ENCODE data around the gene CLIP3.

The CLIP3 gene, protein sequence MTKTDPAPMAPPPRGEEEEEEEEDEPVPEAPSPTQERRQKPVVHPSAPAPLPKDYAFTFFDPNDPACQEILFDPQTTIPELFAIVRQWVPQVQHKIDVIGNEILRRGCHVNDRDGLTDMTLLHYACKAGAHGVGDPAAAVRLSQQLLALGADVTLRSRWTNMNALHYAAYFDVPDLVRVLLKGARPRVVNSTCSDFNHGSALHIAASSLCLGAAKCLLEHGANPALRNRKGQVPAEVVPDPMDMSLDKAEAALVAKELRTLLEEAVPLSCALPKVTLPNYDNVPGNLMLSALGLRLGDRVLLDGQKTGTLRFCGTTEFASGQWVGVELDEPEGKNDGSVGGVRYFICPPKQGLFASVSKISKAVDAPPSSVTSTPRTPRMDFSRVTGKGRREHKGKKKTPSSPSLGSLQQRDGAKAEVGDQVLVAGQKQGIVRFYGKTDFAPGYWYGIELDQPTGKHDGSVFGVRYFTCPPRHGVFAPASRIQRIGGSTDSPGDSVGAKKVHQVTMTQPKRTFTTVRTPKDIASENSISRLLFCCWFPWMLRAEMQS

DNA sequence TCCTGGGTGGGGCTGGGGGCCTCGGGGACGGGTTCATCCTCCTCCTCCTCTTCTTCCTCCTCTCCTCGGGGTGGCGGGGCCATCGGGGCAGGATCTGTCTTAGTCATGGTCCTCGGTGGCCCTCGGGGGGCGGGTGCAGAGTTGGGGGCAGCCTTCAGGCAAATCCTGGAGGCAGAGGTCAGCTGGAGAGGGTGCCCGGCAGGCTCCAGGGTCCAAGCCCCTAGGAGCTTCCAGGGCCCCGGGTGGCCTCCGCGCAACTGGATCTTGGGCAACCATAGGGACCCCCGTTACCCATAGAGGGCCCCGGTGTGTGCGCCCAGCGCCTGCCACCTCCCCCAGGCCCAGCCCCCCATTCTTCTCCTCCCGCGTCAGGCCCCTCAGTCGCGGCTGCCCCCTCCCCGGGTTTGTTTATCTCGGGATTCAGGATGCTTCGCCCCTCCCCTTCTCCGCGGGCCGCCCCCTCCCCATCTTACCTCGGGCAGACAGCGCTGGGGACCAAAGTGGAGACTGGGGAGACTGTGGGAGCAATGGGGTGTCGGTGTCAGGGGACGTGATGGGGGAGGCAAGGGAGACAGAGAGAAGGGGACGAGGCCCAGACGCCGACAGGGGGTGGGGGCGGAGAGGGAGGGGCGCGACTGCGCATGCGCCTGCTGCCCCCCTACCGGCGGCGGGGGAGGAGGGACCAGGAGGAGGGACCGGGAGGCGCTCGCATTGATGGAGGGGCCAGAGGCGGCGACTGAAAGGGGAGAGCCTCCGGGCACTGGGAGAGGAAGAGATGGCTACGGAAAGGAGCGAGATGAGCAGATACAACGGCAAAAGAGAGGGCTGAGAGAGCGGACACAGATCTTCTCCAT lies at the start of gene CLIP3:
CLIP3 (minus strand) TSS at position 623 of the 854 bp plus-strand sequence; CDS start at position 107, 516 bp downstream.
- Histone ChIP-seq H3K27ac (no peak within 1 kb of the TSS), H3K9me3 (no peaks in the 10 kb centered on the region), H3K36me3 (peaks cover 8% of the 10 kb centered on the region), H3K4me1 (ENCODE audit: control insufficient read depth in 1 of 2, insufficient read depth in 1 of 2, low read depth in 1 of 2, low read length in 1 of 2) (peaks cover 5 to 6% of the 10 kb centered on the region in 2 experiments), H3K4me3 (ENCODE audit: low read depth in 1 of 2, low read length in 1 of 2) (no peak within 1 kb of the TSS), H3K27me3 (peaks cover 23% of the 10 kb centered on the region)
- TF ChIP-seq, protein P1, sequence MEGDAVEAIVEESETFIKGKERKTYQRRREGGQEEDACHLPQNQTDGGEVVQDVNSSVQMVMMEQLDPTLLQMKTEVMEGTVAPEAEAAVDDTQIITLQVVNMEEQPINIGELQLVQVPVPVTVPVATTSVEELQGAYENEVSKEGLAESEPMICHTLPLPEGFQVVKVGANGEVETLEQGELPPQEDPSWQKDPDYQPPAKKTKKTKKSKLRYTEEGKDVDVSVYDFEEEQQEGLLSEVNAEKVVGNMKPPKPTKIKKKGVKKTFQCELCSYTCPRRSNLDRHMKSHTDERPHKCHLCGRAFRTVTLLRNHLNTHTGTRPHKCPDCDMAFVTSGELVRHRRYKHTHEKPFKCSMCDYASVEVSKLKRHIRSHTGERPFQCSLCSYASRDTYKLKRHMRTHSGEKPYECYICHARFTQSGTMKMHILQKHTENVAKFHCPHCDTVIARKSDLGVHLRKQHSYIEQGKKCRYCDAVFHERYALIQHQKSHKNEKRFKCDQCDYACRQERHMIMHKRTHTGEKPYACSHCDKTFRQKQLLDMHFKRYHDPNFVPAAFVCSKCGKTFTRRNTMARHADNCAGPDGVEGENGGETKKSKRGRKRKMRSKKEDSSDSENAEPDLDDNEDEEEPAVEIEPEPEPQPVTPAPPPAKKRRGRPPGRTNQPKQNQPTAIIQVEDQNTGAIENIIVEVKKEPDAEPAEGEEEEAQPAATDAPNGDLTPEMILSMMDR (IDR thresholded peaks at IDR 0.05), result no peak

DNA sequence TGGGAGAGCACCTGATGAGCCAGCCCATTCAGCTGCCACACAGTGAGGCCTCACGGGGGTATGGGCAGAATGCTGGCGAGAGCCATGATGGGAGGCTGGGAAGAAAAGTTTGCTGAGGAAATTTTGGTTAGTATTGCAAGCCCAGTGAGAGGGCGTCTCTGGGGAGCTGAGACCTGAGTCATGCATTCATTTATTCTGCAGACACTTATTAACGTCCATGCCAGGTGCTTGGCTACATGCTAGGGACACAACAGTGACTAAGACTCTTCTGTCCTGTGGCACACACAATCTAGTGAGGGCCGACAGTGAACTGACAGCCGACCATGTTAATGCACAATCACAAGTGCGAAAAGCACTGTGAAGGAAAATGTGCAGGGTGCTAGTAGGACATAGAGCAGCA lies 49.2 kb upstream of the CLIP3 start:
- Histone ChIP-seq H3K4me3 (ENCODE audit: low read depth in 1 of 2, low read length in 1 of 2) (no peak overlapping the region), H3K36me3 (peaks cover 63% of the 10 kb centered on the region), H3K4me1 (ENCODE audit: control insufficient read depth in 1 of 2, insufficient read depth in 1 of 2, low read depth in 1 of 2, low read length in 1 of 2) (no peaks in the 10 kb centered on the region), H3K27me3 (no peaks in the 10 kb centered on the region), H3K27ac (no peak overlapping the region), H3K9me3 (no peaks in the 10 kb centered on the region)
- TF ChIP-seq, protein P1 (IDR thresholded peaks at IDR 0.05), result no peak

DNA sequence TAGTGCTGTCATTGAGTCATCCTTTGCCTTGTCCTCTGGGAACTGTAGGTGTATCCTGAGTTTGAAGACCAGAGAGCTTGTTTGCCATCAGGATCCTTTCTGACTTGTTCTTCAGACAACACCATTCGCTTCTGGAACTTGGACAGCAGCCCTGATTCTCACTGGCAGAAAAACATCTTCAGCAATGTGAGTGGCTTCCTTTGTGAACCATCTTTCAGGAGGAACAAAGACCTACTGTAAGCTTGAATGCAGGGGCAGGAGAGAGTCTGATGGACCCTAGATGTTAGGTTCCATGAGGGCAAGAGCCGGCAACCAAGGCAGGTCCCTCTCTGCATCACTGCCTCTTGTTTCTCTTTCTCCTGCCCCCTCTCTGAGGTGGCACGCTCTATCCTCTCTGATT lies 48.7 kb upstream of the CLIP3 start:
- no peaks in the 10 kb centered on the region for H3K9me3 ChIP-seq
- TF ChIP-seq, protein P1 (IDR thresholded peaks at IDR 0.05), result no peak
- H3K27ac ChIP-seq, result no peak overlapping the region
- H3K36me3 ChIP-seq, result peaks cover 58% of the 10 kb centered on the region
- H3K27me3 ChIP-seq, result no peaks in the 10 kb centered on the region
- no peaks in the 10 kb centered on the region for H3K4me1 ChIP-seq (ENCODE audit: control insufficient read depth in 1 of 2, insufficient read depth in 1 of 2, low read depth in 1 of 2, low read length in 1 of 2)
- no peak overlapping the region for H3K4me3 ChIP-seq (ENCODE audit: low read depth in 1 of 2, low read length in 1 of 2)

DNA sequence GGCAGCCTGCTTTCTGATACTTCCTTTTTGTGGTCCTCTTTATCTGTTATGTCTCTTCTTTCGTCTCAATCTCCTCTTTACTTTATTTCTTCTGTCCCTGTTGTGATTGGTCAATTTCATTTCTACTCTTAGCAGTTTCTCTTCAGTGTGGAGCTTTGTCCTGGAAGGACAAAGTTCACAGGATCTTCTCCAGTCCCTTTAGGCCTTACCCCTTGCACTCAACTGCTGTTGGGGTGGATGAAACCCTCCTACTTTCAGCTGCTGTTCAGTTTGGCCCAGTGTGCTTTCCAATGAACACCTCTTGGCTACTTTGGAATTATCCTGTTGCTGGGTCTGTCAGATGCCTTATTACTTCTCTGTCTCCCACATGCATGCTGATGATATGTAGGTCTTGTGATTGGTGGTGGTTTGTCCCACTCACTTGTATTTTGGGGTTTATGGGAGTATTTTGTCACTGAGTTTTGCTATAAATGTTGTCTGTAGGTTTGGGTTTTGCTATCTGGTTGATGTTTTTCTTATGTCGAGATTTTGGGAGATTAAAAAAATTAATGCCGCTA lies 46.8 kb upstream of the CLIP3 start:
- Histone ChIP-seq H3K27me3 (no peaks in the 10 kb centered on the region), H3K4me3 (ENCODE audit: low read depth in 1 of 2, low read length in 1 of 2) (no peak overlapping the region), H3K36me3 (peaks cover 53% of the 10 kb centered on the region), H3K27ac (no peak overlapping the region), H3K9me3 (no peaks in the 10 kb centered on the region), H3K4me1 (ENCODE audit: control insufficient read depth in 1 of 2, insufficient read depth in 1 of 2, low read depth in 1 of 2, low read length in 1 of 2) (no peaks in the 10 kb centered on the region)
- TF ChIP-seq, protein P1 (IDR thresholded peaks at IDR 0.05), result no peak

DNA sequence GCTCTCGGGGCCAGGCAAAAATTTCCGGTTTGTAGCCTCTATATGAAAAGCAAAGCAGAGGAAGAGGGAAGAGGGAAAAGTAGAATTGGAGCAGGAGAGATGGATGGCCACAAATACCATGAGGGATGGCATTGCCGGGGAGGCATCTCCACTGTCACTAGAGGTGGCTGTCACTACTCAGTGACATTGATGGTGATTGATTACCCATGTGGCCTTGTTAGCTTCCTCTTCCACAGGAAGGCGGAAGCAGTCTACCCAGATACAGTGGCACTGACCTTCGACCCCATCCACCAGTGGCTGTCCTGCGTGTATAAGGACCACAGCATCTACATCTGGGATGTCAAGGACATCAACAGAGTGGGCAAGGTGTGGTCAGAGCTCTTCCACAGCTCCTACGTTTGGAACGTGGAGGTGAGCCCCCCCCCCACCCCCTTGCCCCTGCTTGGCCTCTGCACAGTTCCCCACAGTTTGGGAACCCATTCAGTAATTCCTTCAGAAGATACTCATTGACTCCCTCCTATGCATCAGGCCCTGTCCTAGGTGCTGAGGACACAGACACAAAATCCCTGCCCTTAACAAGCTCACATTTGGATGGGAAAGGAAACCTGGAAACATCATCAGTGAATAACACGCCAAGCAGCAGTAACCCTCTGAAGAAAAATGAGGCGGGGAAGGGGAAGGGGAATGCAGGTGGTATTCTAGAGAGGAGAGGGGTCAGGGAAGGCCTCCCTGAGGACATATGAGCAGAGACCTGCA lies 40.6 kb upstream of the CLIP3 start:
- H3K27ac ChIP-seq, result no peak overlapping the region
- H3K4me1 ChIP-seq (ENCODE audit: control insufficient read depth in 1 of 2, insufficient read depth in 1 of 2, low read depth in 1 of 2, low read length in 1 of 2), result no peaks in the 10 kb centered on the region
- H3K9me3 ChIP-seq, result no peaks in the 10 kb centered on the region
- TF ChIP-seq, protein P1 (IDR thresholded peaks at IDR 0.05), result no peak
- peaks cover 65% of the 10 kb centered on the region for H3K36me3 ChIP-seq
- no peaks in the 10 kb centered on the region for H3K27me3 ChIP-seq
- no peak overlapping the region for H3K4me3 ChIP-seq (ENCODE audit: low read depth in 1 of 2, low read length in 1 of 2)

Data from neutrophil (primary cell).